Fibroblast of skin of scalp (primary cell): ENCODE measurements around the gene BCL2L13.
"Not testable (repeated sequence)": the region's sequence is repeated elsewhere in the genome, so short reads cannot be mapped to it uniquely, and the experiment has no call there.

Experiments
- DNase-seq: peaks from one replicate; pipeline ENCODE4 v3.0.0-alpha.2; 2013

The BCL2L13 gene

DNA sequence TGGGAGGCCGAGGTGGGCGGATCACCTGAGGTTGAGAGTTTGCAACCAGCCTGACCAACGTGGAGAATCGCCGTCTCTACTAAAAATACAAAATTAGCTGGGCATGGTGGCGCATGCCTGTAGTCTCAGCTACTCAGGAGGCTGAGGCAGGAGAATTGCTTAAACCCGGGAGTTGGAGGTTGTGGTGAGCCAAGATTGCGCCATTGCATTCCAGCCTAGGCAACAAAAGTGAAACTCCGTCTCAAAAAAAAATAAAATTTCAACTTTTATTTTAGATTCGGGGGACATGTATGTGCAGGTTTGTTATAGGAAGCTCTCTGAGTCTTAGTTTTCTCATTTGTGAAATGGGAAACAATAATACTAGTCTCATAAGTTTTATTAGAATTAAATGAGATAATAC, 58.6 kb downstream of the BCL2L13 start:
- DNase-seq, result not testable (repeated sequence)

DNA sequence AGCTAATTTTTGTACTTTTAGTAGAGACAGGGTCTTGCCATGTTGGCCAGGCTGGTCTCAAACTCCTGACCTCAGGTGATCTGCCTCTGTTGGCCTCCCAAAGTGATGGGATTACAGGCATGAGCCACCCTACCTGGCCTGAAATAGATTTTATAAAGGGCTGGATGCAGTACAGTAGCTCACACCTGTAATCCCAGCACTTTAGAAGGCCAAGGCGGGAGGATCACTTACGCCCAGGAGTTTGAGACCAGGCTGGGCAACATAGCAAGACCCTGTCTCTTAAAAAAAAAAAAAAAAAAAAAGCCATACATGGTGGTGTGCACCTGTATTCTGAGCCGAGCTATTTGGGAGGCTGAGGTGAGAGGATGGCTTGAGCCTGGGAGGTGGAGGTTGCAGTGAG, 59.7 kb downstream of the BCL2L13 start:
- not testable (repeated sequence) for DNase-seq

GRCh38 chr22:17698948-17699347, 60.4 kb downstream of the BCL2L13 start:
- DNase-seq, result no peak

DNA sequence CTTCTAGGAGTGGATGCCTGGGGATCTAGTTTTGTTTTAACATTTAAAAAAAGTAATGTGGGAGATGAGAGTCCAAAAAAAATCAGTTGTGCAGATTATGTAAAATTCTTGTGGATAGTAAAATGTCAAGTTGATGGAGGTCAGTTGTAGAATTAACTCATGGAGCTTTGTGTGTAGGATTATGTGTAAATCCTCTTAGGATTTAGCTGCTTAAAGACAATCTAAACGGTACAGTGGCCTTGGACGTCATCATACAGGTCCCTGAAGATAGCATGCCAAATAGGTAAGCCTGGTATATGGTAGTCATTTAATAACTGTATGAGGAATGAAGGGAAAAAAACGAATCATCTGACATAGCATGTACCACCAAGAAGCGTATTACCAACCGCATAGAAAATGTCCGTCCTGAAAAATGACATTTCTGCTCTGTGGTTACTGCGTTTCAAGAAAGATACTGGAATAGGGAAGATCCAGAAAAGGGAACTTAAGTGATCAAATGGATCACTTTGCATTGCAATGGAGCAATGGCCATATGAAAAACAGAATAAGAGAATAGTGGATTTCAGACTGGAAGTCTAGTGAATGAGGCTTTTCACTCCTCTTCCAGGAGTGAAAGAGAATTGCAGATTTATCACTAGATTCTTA, 61.3 kb downstream of the BCL2L13 start:
- DNase-seq, result no peak

DNA sequence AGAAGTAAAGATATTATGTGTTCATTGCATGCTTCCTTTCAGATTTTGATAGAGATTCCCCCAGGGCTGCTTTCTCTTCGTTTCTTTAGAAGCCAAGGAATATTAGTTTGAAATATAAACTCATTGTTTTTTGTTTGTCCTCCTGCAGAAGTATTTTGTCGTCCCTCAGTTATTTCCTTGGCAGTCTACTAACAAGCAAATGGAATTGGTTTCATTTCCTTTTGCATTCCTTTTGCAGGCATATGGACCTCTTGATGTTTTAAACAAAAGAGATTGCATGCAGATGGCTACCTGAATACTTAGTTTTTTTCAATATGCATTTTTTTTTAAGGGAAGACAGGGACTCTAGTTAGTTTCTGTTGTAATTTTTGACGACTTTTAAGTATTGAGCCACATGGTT, 62.2 kb downstream of the BCL2L13 start:
- DNase-seq, result no peak

- DNase-seq, result no peak
Observed at GRCh38 chr22:17703811-17704210, 65.3 kb downstream of the BCL2L13 start.

- DNase-seq, result no peak
Observed at GRCh38 chr22:17705546-17705945, 67.0 kb downstream of the BCL2L13 start.

- DNase-seq, result peak; percentile 87
Observed at GRCh38 chr22:17705951-17706900, 67.7 kb downstream of the BCL2L13 start.

DNA sequence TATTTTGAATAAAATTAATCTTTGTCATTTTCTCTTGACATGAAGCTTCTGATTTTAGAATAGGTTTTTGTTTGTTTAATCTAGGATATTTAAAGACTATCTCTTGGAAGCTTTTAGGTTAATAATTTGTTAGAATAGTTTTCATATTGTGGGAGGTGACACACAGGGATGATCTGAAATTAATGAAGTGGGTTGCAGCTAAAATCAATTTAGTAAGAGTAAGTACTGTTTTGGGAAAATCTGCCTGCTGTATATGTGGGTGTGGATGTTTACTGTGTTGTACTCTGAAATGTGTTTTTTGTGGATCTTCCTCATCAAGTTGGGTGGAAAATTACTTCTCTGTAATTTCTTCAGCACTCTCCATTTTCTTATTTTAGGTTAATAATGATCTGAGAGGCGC, 68.4 kb downstream of the BCL2L13 start:
- no peak for DNase-seq

GRCh38 chr22:17707526-17707925, 69.0 kb downstream of the BCL2L13 start:
- DNase-seq, result no peak

DNA sequence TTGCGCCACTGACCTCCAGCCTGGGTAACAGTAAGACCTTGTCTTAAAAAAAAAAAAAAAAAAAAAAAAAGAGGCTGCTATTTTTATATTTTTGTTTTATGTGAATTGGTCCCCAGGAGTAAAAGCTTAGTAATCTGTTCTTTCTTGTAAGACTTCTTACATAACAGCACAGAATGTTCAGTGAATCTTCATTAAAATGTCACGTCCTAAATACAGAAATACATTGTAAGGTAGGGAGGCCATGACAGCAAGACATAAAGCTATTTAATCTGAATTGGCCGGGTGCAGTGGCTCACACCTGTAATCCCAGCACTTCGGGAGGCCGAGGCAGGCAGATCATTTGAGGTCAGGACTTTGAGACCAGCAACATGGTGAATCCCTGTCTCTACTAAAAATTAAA, 71.5 kb downstream of the BCL2L13 start:
- no peak for DNase-seq

- DNase-seq, result peak; percentile 8
Observed at GRCh38 chr22:17712441-17712840, 73.9 kb downstream of the BCL2L13 start.

- DNase-seq, result no peak
Observed at GRCh38 chr22:17716529-17716928, 78.0 kb downstream of the BCL2L13 start.

DNA sequence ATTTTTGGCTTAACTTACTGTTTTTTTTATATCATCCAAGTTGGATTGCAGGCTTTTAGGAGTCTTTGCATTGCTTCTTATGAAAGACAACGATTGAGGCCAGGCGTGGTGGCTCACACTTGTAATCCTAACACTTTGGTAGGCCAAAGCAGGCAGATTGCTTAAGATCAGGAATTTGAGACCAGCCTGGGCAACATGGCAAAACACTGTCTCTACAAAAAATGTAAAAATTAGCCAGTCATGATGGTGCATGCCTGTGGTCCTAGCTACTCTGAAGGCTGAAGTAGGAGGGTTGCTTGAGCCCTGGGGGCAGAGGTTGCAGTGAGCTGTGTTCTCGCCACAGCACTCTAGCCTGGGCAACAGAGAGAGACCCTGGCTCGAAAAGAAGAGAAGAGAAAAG, 79.2 kb downstream of the BCL2L13 start:
- peak; percentile 64 for DNase-seq

- no peak for DNase-seq
Observed at GRCh38 chr22:17719911-17720310, 81.4 kb downstream of the BCL2L13 start.

GRCh38 chr22:17724241-17724640, 85.7 kb downstream of the BCL2L13 start:
- DNase-seq, result peak; percentile 30

- DNase-seq, result no peak
Observed at GRCh38 chr22:17724678-17725499, 86.3 kb downstream of the BCL2L13 start.

DNA sequence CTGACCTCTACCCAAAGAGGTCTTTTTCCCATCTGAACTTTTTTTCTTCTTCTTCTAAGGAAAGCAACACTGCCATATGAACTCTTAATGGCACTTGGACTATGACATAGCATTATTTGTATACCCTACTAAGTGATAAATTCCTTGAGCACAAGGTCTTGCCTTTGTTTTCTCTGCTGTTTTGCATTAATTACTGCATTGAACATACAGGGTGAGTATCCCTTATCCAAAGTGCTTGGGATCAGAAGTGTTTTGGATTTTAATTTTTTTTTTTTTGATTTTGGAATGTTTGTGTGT, 86.9 kb downstream of the BCL2L13 start:
- no peak for DNase-seq

DNA sequence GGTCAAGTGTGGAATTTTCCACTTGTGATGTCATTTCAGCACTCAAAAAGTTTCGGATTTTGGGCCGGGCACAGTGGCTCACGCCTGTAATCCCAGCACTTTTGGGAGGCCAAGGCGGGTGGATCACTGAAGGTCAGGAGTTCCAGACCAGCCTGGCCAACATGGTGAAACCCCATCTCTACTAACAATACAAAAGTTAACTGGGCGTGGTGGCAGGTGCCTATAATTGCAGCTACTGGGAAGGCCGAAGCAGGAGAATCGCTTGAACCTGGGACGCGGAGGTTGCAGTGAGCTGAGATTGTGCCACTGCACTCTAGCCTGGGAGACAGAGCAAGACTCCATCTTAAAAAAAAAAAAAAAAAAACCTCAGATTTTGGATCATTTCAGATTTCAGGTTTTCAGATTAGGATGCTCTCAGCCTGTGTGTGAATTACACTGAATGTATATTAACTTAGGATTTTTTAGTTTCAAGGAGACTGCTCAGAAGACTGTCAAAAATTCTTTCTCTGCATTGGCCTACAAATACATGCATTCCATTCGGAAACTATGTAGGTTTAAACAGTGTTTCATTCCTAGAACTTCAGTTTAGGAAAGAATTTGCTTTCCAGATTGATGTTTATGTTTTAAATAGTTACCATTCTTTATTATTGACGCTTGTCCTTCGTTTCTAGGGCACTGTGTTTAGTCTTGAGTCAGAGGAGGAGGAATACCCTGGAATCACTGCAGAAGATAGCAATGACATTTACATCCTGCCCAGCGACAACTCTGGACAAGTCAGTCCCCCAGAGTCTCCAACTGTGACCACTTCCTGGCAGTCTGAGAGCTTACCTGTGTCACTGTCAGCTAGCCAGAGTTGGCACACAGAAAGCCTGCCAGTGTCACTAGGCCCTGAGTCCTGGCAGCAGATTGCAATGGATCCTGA, 87.7 kb downstream of the BCL2L13 start:
- DNase-seq, result peak; percentile 86

DNA sequence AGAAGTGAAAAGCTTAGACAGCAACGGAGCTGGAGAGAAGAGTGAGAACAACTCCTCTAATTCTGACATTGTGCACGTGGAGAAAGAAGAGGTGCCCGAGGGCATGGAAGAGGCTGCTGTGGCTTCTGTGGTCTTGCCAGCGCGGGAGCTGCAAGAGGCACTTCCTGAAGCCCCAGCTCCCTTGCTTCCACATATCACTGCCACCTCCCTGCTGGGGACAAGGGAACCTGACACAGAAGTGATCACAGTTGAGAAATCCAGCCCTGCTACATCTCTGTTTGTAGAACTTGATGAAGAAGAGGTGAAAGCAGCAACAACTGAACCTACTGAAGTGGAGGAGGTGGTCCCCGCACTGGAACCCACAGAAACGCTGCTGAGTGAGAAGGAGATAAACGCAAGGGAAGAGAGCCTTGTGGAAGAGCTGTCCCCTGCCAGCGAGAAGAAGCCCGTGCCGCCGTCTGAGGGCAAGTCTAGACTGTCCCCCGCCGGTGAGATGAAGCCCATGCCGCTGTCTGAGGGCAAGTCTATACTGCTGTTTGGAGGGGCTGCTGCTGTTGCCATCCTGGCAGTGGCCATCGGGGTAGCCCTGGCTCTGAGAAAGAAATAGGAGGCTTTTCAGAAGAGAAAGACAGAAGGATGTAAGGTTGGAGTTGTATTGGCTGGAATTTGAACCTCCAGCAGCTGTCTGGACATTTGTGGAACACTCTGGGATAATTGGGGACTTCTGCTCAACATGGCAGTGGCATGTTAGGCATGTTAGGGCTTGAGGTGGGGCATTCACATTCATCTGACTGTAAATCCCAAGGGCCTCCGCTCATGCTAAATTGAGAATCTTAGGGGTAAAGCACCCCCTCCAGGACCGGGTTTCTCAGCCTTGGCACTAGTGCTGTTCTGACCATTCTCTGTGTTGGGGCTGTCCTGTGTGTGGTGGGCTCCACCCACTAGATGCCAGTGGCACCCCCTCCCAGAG, 88.7 kb downstream of the BCL2L13 start:
- DNase-seq, result peak; percentile 21

- no peak for DNase-seq
Observed at GRCh38 chr22:17728786-17729185, 90.2 kb downstream of the BCL2L13 start.
